IPS DF 4.7 (cell line): ENCODE measurements around the gene TNRC6A.
A peak's percentile ranks its signal among the peaks of the same experiment; 100 is the strongest.
"Not testable (repeated sequence)": the region's sequence is repeated elsewhere in the genome, so short reads cannot be mapped to it uniquely, and the experiment has no call there.

Experiments used
- DNase-seq: peaks from one replicate; pipeline ENCODE4 v3.0.0-alpha.2; 2013; ENCODE audit warnings: low spot score; ENCODE audit errors: extremely low read depth

Gene TNRC6A

DNA sequence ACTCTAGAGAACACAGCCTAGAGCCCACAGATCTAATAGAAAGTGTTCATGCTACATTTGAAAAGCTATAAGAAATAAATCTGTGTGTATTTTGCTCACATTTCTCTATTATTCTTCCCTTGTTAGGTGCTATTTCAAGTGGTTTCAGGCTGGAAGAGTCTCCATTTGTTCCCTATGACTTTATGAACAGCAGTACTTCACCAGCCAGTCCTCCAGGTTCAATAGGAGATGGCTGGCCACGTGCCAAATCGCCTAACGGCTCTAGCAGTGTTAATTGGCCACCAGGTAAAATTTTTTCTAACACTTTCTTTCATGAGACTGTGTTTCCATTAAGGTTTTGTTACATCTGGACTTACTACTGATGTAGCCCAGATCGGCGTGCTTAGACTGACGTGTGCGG is 85.6 kb downstream of the TNRC6A start:
- no peak for DNase-seq

GRCh38 chr16:24816688-24817087 is 87.2 kb downstream of the TNRC6A start:
- no peak for DNase-seq

- DNase-seq: no peak
Observed at GRCh38 chr16:24819462-24820040, 90.1 kb downstream of the TNRC6A start.

GRCh38 chr16:24820522-24820921 is 91.1 kb downstream of the TNRC6A start:
- no peak for DNase-seq

- no peak for DNase-seq
Observed at GRCh38 chr16:24821129-24821528, 91.7 kb downstream of the TNRC6A start.

- DNase-seq: no peak
Observed at GRCh38 chr16:24822542-24822941, 93.1 kb downstream of the TNRC6A start.

- no peak for DNase-seq
Observed at GRCh38 chr16:24822974-24823373, 93.5 kb downstream of the TNRC6A start.

DNA sequence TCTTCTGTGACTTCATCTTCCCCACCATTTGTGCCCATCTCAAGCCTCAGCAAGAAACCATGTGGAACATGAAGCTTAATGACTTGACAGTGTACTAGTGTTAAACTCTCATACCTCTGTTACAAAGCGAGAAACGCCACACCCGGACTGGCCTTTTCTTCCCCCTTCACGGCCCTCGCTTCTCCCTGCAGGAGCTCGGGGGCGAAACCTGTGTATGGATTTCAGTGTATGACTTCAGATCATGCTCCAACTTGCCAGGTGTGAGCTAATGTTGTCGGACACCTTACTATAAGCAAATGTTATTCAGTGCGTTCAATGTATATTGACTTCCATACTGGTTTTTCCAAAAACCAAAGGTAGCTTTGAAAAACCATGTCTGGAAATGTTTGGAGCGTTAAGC is 96.2 kb downstream of the TNRC6A start:
- DNase-seq: no peak

DNA sequence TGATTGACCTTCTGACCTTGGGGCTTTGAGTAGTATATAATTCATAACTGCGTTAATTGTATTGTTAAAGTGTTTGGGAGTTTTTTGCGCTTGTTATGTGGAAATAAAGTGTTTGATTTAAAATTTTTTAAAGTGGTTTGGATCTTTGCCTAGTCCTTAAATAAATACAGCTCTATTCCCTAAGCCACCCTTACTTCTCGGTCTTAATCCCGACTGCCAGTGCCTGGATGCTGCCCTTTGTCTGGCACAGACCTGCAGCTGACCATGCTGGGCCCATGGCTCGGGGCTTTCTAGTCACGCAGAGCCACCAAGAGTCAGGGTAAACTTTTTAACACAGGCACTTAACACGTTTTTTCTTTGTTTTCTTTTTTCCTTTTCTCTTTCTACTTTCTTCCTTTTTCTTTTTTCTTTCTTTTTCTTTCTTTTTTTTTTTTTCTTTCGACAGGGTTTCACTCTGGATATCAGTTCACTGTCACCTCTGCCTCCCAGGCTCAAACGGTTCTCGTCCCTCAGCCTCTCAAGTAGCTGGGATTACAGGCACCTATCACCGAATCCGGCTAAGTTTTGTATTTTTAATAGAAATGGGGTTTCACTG is 96.7 kb downstream of the TNRC6A start:
- no peak for DNase-seq

DNA sequence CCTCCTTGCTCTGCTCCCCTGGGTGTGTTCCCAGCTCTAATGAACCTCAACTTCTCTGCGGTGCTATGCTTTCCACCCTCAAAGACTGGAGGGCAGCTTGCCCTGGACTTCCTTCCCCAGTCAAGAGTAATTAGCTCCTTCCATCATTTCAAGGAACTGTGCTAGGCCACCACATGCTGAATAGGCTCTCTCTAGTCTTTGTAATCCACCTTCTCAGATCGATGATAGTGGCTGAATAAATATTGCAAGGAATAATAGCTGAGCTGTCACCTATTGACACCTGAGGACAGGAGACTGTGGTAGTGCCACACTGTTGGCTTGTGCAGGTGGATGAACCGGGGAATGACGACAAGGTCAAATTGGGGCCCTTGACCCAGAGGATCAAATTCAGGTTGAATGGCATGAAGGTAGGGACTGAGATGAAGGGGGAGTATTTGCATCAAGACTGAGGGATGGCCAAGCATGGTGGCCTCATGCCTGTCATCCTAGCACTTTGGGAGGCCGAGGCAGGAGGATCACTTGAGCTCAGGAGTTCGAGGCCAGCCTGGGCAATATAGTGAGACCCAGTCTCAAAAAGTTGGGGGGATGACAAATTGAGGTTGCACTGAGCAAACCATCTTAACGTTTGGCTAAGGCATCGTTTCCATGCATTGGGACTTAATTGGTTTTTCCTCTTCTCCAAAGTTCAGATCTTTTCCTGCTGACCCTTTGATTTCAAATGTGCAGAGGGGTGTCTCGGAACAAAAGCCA is 97.5 kb downstream of the TNRC6A start:
- DNase-seq: no peak

DNA sequence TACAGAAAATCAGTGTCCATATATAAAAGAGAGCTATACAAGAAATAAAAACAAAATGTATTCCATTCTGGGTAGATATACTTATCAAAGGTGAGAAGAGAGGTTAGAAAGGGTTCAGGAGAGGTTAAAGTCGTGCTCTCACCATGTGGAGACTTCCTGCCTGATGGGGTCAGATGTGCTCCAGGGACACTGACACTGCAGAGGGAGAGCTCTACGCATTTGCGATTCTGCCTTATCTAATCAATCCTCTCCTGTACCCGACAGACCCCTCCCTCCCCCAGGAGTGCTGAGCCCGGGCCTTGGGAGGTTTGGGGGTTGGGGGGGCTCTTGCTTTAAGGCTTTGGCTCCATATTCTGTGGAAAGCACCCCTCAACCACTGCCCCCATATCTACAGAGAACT is 99.7 kb downstream of the TNRC6A start:
- DNase-seq: no peak

GRCh38 chr16:24833352-24833751 is 103.9 kb downstream of the TNRC6A start:
- no peak for DNase-seq

- peak; percentile 9 for DNase-seq
Observed at GRCh38 chr16:24834459-24835335, 105.2 kb downstream of the TNRC6A start.

- no peak for DNase-seq
Observed at GRCh38 chr16:24836836-24837235, 107.4 kb downstream of the TNRC6A start.

DNA sequence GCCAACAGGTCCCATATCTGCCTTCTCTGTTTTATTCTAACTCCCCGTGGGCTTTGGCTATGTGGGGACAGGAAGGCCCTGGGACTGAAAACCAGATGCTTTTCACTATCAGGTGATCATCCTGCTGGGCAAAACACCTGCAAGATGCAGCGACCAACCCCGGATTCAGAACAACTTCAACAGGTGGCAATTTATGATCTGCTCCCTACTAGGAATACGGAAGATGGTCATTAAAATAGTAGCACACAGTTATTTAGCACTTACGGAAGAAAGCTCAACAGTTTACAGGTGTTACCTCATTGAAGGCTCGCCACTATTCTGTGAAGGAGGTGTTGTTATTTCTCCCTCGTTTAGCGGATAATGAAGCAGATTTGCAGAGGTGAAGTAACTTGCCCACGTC is 108.5 kb downstream of the TNRC6A start:
- DNase-seq: no peak

DNA sequence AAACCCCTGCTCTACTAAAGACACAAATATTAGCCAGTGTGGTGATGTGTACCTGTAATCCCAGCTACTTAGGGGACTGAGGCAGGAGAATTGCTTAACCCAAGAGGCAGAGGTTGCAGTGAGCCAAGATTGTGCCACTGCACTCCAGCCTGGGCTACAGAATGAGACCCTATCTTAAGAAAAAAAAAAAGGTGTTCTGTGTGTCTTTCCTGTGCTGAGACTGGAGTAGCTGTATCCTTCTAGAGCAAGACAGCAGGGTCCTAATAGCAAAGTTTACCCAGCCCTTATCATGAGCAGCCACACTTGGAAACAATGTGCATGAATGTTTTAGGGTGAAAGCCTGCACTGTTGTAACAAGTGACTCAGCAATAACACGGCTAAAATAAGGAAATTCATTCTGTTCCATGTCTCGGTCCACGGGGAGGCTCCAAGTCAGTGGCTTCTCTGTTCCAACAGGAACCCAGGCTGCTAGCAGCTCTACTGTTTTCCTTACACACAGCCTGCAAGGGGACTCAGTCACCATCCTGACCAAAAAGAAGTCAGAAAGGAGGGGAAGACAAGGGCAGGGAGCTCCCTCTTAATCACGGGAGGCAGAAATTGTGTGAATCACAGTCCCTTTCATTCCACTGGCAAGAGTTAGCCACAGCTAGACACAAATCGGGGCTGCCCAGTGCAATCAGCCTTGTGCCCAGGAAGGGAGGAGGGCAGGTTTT is 109.3 kb downstream of the TNRC6A start:
- no peak for DNase-seq

GRCh38 chr16:24839347-24839972 is 110.0 kb downstream of the TNRC6A start:
- no peak for DNase-seq

- DNase-seq: no peak
Observed at GRCh38 chr16:24841291-24841690, 111.8 kb downstream of the TNRC6A start.

DNA sequence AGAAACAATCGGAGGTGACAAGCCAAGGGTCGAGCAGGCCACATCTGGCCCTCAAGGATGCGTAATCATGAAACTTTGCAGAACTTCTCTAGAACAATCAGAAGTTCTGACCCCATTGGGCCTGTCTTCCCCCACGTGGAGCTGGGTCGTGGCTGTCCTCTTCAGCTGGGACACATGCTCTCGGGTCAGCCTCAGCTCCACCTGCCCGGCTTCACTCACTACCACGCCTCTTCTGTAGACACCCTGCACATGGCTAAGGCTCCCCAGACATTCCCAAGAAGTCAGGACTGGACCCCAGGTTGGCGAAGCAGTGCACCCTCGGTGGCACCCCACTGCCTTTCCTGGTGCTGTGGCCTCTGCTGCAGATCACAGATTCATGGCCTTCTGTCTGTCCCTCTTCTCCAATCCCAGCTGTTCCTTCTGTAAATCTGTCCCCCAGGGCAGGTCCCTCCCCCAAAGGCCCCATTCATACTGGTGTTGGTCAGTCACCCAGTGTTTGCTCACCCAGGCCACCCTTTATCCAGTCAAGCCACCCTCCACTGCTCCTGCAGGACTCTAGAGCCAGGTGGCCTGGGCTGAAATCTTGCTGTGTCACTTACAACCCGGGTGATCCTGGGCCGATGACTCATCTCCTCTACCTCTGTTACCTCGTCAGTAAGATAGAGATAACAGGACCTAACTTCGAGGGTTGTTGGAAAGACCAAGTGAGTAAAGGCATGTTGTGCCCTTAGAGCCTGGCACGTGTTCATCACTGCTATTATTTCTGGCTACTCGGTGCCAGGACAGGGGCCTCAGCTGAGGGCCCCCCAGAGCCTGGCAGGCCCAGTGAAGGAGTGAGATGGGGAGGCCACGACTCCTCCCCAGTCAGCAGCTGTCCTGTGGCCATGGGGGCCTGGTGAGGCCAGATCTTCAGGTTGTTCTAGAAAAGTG is 114.9 kb downstream of the TNRC6A start:
- DNase-seq: no peak

DNA sequence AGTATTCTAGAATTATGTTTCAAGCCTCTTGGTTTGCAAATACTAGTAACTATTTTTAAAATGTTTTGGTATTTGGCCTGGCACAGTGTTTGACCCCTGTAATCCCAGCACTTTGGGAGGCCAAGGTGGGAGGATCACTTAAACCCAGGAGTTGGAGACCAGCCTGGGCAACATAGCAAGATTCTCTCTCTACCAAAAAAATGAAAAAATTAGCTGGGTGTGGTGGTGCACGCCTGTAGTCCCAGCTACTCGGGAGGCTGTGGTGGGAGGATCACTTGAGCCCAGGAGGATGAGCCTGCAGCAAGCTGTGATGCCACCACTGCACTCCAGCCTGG is 115.5 kb downstream of the TNRC6A start:
- not testable (repeated sequence) for DNase-seq
